GM18505 (cell line): ENCODE data around the gene IGF2.

Experiments
- ATAC-seq: cut with Tn5 transposase; IDR thresholded peaks from one replicate; pipeline ENCODE4 v1.9.1; 2021; ENCODE audit not compliant: unreplicated experiment
- POLR2A ChIP-seq: IDR thresholded peaks from 4 replicates; pipeline ENCODE4 v1.6.1; 2011; ENCODE audit warnings: borderline replicate concordance; ENCODE audit not compliant: insufficient read depth, insufficient read length; ENCODE audit errors: extremely low read depth

IGF2 gene

GRCh38 chr11:2091112-2091746 is 48.0 kb downstream of the IGF2 start:
- ATAC-seq = no peak
- TF ChIP-seq POLR2A = no peak

GRCh38 chr11:2090172-2091111 is 48.7 kb downstream of the IGF2 start:
- TF ChIP-seq POLR2A = no peak
- no peak for ATAC-seq

- TF ChIP-seq POLR2A = no peak
Observed at GRCh38 chr11:2089536-2090165, 49.5 kb downstream of the IGF2 start.

GRCh38 chr11:2088746-2089535 is 50.2 kb downstream of the IGF2 start:
- TF ChIP-seq POLR2A = no peak
- no peak for ATAC-seq

More at GRCh38 chr11:2089536-2090165, 49.5 kb downstream of the IGF2 start:
- ATAC-seq = no peak

GRCh38 chr11:2088284-2088683 is 50.9 kb downstream of the IGF2 start:
- TF ChIP-seq POLR2A = no peak
- no peak for ATAC-seq

GRCh38 chr11:2086239-2087040 is 52.7 kb downstream of the IGF2 start:
- no peak for ATAC-seq
- TF ChIP-seq POLR2A = no peak

GRCh38 chr11:2085251-2086066 is 53.7 kb downstream of the IGF2 start:
- no peak for ATAC-seq
- TF ChIP-seq POLR2A = no peak

DNA sequence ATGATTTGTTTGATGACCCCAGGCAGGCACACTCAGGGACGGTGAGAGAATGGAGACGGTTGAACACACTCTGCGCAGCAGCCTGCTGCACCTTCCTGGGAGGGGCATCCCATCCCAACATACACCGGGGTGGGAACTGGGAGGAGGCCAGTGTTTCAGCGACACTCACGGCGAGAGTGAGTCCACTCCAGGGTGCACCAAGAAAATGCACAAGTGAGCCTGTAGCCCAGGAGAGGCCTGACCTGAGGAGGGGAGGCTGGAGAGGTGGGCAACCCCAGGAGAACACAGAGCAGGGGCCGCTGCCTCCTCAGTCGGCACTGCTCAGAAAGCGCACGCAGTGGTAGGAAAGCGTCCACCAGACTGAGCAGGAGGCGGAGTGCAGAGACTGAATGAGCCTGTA is 54.5 kb downstream of the IGF2 start:
- TF ChIP-seq POLR2A = no peak
- ATAC-seq = no peak
